ENCODE measurements around the gene PGA5.

GRCh38 chr11:61279934-61280659 lies 39.1 kb downstream of the PGA5 start:
- TF ChIP-seq CTCF (IDR thresholded peaks at IDR 0.05; ENCODE audit: borderline replicate concordance, extremely low read depth, low read length, poor library complexity, severe bottlenecking) (no peak), EZH2 (IDR thresholded peaks at IDR 0.05; ENCODE audit: borderline replicate concordance, low read depth, low read length, severe bottlenecking) (no peak)

All from DND-41 (cell line).